HG02798 (cell line): ENCODE data around the gene ARHGEF5.
"Not testable (repeated sequence)": the region's sequence is repeated elsewhere in the genome, so short reads cannot be mapped to it uniquely, and the experiment has no call there.

ENCODE experiments used
- ATAC-seq: cut with Tn5 transposase; IDR thresholded peaks from one replicate; pipeline ENCODE4 v1.9.1; 2021; ENCODE audit warnings: mild to moderate bottlenecking; ENCODE audit not compliant: unreplicated experiment, poor library complexity

The ARHGEF5 gene

GRCh38 chr7:144418931-144419330 lies 63.7 kb downstream of the ARHGEF5 start:
- ATAC-seq: not testable (repeated sequence)

GRCh38 chr7:144427539-144427938 lies 72.3 kb downstream of the ARHGEF5 start:
- ATAC-seq: not testable (repeated sequence)

GRCh38 chr7:144428431-144428830 lies 73.2 kb downstream of the ARHGEF5 start:
- no peak for ATAC-seq
